Stimulated activated CD4-positive, alpha-beta T cell treated with anti-CD3 and anti-CD28 coated beads, TNF-alpha, amount 100 ng/mL, for 1 hour (primary cell): ENCODE data around the gene FGGY.
"Not testable (repeated sequence)": the region's sequence is repeated elsewhere in the genome, so short reads cannot be mapped to it uniquely, and the experiment has no call there.

ENCODE experiments used
- DNase-seq, 3 donors: peaks; one replicate each; pipeline ENCODE4 v3.0.0-alpha.2; 2020; ENCODE audit warnings: low read depth in 3 of 3, low spot score in 1 of 3

Gene FGGY

GRCh38 chr1:59568158-59568935 lies 271.5 kb downstream of the FGGY start:
- DNase-seq, result no peak

GRCh38 chr1:59569198-59569597 lies 272.3 kb downstream of the FGGY start:
- DNase-seq, result no peak

- DNase-seq, result no peak
These were observed 273.6 kb downstream of the FGGY start for GRCh38 chr1:59570524-59570923.

GRCh38 chr1:59574085-59574484 lies 277.2 kb downstream of the FGGY start:
- no peak for DNase-seq

- DNase-seq, result no peak
These were observed 280.9 kb downstream of the FGGY start for GRCh38 chr1:59577774-59578173.

DNA sequence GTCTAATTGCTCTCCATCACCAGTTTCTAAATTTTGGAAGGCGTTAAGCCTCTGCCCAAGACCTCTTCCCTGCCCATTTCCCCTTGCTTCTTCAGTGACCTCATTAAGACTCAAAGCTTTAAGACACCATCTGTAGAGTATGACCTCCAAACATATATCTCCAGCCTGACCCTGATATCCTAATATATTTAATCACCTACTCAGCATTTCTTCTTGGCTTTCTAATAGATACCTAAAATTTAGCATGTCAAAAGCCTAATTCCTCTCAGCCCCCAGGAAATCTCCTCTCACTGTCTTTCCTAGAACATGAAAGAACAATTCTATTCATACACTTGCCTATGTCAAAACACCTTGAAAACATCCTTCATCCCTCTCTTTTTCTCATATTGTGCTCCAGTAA lies 282.3 kb downstream of the FGGY start:
- DNase-seq, result no peak

DNA sequence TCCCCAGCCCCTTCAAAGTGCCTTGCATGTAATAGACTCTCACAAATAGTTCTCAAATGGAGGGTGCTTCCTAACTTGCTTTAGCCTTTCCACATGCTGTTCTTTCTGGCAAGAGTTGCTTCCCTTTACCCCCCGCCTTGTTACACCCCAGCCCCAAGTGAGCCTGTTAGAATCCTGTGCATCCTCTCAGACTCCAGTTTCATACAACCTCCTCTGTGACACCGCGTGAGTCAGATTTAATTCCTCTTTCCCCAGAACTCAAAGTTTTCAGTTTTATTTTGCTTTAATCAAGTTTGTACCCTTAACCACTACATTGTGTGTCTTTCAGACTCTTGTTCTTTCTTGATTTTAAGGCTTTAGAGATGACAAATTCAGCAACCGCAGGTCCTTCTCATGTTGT lies 283.4 kb downstream of the FGGY start:
- DNase-seq, result no peak

DNA sequence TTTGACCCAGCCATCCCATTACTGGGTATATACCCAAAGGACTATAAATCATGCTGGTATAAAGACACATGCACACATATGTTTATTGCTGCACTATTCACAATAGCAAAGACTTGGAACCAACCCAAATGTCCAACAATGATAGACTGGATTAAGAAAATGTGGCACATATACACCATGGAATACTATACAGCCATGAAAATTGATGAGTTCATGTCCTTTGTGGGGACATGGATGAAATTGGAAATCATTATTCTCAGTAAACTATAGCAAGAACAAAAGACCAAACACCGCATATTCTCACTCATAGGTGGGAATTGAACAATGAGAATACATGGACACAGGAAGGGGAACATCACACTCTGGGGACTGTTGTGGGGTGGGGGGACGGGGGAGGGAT lies 295.5 kb downstream of the FGGY start:
- DNase-seq, result not testable (repeated sequence)

DNA sequence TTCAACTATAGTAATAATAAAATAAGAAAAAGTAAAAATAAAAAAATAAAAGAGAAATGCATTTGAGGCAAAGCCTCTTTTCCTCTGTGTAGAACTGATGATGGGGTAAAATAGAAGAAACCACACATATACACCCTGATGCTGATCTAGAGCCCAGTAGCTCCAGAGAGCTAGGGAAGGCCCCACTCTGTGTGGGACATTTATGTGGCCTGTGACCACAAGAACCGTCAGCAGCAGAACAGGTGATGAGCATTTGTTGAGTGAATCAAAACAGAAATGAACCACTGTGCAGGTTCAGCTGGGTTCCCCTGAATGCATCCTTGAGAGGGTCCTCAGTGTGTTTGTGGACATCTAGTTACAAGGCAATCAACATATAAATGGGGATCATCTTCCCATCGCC lies 296.0 kb downstream of the FGGY start:
- DNase-seq, result no peak

- no peak for DNase-seq
These were observed 297.2 kb downstream of the FGGY start for GRCh38 chr1:59593798-59594790.

DNA sequence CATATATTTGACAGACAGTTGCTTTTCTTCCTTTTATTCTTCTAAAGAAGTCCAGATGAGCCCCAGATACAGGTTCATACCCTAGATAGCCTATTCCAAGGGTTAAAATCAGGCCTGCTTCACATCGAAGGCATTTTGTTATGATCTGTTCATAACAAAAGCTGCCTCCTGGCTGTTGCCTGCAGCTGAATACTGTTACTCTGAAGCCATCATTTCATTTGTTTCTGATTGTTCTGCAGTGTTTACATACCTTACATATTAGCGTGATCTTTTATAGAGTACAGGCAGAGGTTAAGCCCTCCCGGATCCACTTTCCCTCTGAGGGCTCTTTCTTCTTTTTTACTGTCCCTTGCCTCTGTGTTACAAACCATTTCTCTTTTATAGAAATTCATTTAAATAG lies 298.9 kb downstream of the FGGY start:
- no peak for DNase-seq

- no peak for DNase-seq
These were observed 299.5 kb downstream of the FGGY start for GRCh38 chr1:59596432-59596831.

DNA sequence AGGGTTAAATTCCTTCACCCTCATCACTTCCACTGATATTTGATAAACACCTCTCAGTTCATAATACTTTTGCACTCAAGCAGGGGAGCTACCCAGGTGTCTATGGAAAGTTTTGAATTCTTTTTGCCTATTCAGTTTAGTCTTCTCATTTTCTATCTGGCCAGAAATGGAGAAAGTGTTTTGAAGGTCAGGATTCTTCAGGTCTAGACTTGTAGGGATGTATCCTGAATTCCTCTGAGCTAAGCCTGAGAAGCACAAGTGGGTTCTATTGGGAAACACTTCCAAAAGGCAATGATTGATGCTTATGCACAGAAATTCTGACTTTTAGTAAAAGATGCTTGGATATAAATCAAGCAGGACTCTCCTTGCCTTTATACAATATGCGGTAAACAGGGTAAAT lies 300.1 kb downstream of the FGGY start:
- DNase-seq, result no peak

GRCh38 chr1:59597420-59598119 lies 300.7 kb downstream of the FGGY start:
- DNase-seq, result no peak

DNA sequence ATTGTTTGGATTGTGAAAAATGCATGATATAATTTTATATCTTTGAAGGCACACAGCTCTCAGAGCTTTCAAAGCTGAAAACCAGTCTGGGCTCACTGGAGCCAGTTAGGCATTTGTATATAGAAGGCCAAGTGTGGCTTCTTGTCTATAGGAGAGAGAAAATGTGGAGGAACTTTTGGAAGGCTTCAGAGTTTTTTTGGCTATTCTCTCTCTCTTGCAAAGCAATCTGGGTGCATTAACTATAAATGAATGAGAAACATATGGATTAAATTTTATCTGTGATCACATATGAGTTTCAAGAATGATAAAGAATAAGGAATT lies 301.2 kb downstream of the FGGY start:
- no peak for DNase-seq

DNA sequence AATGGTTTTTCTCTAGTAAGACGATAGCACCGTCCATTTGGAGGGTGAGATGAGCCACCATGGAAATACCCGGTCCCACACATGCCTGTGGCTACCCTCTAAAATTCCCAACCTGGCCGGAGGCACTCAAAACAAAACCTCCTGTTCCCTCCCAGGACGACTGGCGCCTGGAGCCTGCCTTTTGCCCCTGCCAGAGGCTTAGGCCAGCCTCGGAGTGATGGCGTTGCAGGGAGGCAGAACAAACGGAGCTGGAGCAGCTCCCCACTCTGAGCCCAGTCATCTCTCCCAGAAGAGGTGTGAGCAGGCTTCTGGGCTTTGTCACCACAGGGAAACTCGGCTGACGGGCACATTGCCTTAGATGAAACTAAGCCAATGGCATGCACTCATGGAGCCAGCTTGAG lies 304.1 kb downstream of the FGGY start:
- no peak for DNase-seq

- DNase-seq, result no peak
These were observed 304.9 kb downstream of the FGGY start for GRCh38 chr1:59601811-59602210.

DNA sequence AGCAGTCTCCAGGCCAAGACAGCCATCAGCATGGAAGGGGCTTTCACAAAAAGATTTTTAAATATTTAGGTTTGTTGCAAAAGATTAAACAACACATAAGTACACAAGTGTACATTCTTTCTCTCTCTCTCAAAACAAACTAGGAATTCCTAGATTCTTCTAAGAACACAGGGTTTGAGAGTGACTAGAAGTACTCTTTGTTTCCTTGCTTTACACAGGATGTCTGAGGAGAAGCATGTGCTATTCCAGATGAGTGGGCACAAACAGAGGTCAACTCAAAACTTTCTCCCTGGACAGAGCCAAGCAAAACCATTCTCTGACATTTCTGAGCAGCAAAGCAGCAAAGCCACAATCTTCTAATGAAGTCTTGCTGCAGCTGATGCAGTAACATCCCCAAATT lies 307.3 kb downstream of the FGGY start:
- DNase-seq, result no peak

DNA sequence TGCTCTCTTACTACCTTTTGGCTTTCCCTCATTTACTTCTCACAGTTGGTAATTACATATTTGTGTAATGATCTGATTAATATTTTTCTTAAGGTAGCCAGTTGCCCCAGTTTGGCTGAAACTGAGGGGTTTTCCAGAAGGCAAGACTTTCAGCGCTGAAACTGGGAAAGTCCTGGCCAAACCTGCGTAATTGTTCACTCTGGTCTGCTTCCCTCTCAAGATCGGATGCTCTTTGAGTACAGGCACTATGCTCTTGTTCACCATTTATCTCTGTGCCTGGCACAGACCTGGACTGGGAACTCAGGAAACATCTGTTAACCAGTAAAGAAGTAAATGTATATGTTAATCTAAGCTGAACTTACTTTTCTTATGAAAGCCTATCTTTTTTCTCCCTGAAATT lies 308.3 kb downstream of the FGGY start:
- DNase-seq, result no peak

DNA sequence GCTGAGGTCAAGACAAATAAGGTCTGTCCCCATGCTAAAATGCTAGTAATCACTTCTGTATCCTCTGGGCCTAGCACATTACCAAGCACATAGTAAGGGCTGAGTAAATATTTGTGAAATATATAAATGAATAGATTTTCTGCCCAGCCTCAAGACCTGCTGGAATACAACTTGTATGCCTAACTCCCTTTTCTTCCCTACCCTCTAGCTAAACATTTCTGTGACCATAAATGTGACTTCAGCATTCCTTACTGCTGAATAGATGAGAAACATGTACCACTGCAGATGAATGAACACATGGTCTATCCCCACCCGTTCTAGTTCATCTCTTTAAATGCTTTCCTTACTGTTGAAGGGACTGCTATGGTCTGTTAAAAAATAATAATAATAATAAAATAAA lies 308.9 kb downstream of the FGGY start:
- DNase-seq, result no peak

- no peak for DNase-seq
These were observed 312.4 kb downstream of the FGGY start for GRCh38 chr1:59609245-59609644.

GRCh38 chr1:59610499-59610898 lies 313.6 kb downstream of the FGGY start:
- DNase-seq, result not testable (repeated sequence)
